Posterior vena cava (tissue), 2 donors: ENCODE measurements around the gene FRRS1. TPM values are rescaled to one million over a fixed set of nuclear protein-coding genes. Genes with fewer than 3 reads are reported as not detected.
A peak's percentile ranks its signal among the peaks of the same experiment; 100 is the strongest.

ENCODE experiments used
- DNase-seq: peaks from one replicate; pipeline ENCODE4 v3.0.0-alpha.2; 2020; ENCODE audit warnings: low spot score
- intact Hi-C, 2 donors: fragments of 100-400 bp; cut with DNase I; formaldehyde crosslinking; loops; one replicate each; pipeline versions ENCODE4 v1.14.1 to v1.14.2; 2022 to 2023
- total RNA-seq, 2 donors: library from RNA; stranded (reverse); fragmentation: NEBNext Ultra II Directional; extraction: Animal tissue kit (Norgen Biotek cat#: 25700); gene quantifications; one replicate each; pipeline ENCODE4 v1.2.1, GENCODE V29; 2021
- donor health status: DM: yes; HTN: yes; CAD: no.
- donor health status: DM: yes; HTN: yes; CAD: no.

Gene FRRS1
- total RNA-seq, 2 donors from 2014 or later = 8.0 to 17.5 TPM

- no peak for DNase-seq
- intact Hi-C loops = no loop called here
These were observed 68.9 kb downstream of the FRRS1 start for GRCh38 chr1:99697580-99697979.

GRCh38 chr1:99696616-99697015 lies 69.8 kb downstream of the FRRS1 start:
- intact Hi-C loops = no loop called here
- no peak for DNase-seq

DNA sequence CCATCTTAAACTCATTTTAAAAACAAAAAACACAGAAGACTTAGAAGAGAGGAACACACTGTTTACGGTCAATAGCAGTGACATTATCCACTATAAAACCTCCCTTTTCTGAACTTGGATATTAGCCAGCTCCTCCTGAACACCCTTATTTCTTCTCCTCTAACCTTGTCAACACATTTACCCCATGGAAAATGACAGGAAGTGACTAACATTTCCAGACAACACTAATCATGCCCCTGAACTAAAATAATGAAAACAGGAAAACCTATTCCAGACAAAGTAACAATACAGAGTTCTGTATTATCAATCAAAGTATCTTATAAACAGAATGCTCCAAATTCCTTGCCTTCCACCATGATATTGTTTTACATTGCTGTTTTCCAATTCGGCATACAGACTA lies 75.3 kb downstream of the FRRS1 start:
- no peak for DNase-seq
- intact Hi-C loops = no loop called here

GRCh38 chr1:99685516-99686180 lies 80.8 kb downstream of the FRRS1 start:
- DNase-seq = peak; percentile 86
- intact Hi-C loops = loop anchor here in 1 of 2 donors (10.0 kb wide), 1 partner anchor 511 kb away; no protein-coding TSS in a partner anchor

DNA sequence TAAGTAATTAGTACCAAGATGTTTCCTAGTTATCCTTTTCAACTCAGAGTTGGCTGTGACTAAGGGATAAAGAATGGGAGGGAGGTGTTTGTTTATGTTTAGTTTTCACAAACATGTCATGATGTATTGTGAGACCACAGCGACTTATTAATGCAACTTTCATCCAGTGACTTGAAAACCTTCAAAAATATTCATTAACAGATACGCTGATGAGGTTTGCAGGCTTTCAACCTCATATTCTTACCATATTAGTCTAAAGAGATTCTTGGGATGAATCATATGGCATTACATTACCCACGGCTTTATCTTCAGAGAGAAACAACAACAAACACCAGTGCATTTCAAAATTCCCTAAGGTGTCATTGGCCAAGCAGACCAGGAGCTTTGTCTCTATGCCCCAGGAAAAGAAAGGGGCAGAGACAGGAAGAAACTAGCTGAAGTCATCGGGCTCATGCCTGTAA lies 84.1 kb downstream of the FRRS1 start:
- DNase-seq = no peak
- intact Hi-C loops = loop anchor here in 1 of 2 donors (10.0 kb wide), 1 partner anchor 508 kb away; no protein-coding TSS in a partner anchor

DNA sequence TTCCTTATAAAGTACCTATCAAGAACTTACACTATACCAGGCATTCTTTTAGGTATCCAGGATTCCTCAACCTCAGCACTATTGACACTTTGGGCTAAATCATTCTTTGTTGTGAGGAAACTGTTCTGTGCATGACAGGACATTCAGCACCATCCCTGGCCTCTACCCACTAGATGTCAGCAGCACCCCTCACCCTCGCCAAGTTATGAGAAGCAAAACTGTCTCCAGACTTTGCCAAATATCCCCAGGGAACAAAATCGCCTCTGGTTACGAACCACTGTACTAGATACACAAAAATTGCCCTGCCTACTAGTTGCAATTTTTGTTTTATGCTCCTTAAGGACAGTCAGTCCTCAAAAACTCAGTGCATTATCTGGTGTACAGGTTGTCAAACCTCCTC lies 84.9 kb downstream of the FRRS1 start:
- no peak for DNase-seq
- intact Hi-C loops = loop anchor here in 1 of 2 donors (10.0 kb wide), 1 partner anchor 507 kb away; no protein-coding TSS in a partner anchor

DNA sequence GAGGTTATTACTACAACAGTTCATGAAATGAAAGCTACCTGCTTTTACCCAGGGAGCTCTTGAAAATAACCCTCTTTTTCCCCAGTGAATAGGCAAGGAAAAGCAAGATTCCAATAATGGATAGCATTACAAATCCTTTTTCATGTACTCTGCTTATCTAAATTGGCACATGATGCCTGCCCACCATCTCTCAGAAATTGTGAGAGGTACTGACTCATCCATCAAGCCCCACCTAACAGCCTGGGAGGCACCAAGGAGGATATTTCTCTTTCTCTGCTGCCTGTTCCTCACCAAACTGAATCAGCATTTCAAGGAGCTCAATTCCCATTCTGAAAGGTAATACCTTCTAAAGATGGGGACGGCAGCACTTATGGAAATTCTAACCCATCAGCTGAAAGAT lies 86.2 kb downstream of the FRRS1 start:
- intact Hi-C loops = loop anchor here in 1 of 2 donors (10.0 kb wide), 1 partner anchor 505 kb away; no protein-coding TSS in a partner anchor
- DNase-seq = no peak

DNA sequence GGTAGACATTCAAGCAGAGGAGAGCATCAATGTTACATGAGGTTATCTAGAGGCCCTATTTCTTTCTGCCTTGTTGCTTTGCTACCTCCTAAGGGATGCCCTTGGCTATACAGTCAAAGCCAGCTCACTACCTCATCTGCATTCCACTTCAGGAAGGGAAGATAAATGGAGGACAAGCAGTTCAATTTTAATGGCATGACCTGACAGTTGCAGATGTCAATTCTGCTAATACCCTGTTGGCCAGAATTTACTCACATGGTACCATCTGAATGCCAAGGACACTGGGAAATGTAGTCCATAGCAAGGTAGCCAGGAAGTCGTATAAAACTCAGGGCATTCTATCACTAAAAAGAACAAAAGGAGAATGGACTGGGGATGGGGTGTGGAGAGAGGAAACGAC lies 89.0 kb downstream of the FRRS1 start:
- intact Hi-C loops = no loop called here
- no peak for DNase-seq

- no peak for DNase-seq
These were observed 89.6 kb downstream of the FRRS1 start for GRCh38 chr1:99676876-99677275.

GRCh38 chr1:99675994-99676393 lies 90.4 kb downstream of the FRRS1 start:
- DNase-seq = no peak
- intact Hi-C loops = no loop called here

More at GRCh38 chr1:99676876-99677275, 89.6 kb downstream of the FRRS1 start:
- intact Hi-C loops = no loop called here

DNA sequence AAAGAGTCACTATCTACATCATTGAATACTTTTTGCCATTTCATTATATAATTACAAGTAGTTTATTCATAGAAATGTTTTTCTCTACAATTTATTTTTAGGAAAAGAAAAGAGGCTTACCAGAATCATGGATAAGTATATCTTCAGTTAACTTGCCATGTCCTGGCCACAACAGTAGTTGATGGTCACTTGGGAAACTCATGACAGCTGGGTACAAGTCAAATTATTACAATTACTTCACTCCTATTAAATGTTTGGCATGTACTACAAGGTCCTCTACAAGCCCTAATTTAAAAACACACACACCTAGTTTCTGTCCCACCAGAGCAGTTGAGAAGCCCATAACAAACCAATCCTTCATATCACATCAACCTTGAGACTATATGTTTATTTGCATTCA lies 91.1 kb downstream of the FRRS1 start:
- intact Hi-C loops = no loop called here
- DNase-seq = no peak

- intact Hi-C loops = no loop called here
- no peak for DNase-seq
These were observed 92.0 kb downstream of the FRRS1 start for GRCh38 chr1:99674115-99675064.

DNA sequence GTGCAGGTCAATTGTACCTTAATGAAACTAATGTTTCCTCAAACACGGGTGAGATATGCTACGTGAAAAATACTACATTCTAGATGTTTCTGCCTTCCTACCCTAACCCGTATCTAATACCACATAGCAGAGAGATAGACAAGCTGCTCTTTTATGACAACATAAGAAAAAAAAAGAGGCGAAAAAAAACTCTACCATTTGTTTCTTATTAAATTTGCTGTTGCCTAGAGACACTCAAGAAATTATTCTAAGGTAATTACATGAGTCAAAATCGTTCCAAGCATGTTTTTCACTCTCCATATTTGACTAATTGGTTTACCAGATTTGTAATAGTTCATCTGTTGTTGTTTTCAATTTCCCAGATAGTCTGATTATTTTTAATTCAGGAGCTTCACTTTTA lies 93.1 kb downstream of the FRRS1 start:
- DNase-seq = no peak
- intact Hi-C loops = no loop called here

GRCh38 chr1:99672530-99673213 lies 93.8 kb downstream of the FRRS1 start:
- intact Hi-C loops = no loop called here
- DNase-seq = peak; percentile 67

DNA sequence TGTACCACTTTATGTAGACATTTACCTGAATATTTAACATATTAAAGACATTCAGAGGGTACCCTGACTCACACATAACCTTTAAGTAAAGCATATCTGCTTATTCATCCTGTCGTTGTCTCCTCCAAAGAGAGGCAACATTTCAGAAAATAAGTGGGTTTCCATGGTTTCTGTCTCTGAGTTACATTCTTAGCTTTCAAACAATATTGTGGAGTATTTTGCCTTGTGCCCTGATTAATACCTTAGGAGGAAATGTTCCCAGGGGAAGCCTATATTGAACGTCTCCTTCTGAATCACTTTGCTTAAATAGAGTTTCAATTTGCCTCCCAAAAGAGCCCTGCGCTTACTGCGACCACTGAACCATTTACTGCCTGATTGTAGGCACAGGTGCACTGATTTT lies 94.4 kb downstream of the FRRS1 start:
- DNase-seq = no peak
- intact Hi-C loops = no loop called here

- intact Hi-C loops = no loop called here
- DNase-seq = no peak
These were observed 95.9 kb downstream of the FRRS1 start for GRCh38 chr1:99670583-99670982.

DNA sequence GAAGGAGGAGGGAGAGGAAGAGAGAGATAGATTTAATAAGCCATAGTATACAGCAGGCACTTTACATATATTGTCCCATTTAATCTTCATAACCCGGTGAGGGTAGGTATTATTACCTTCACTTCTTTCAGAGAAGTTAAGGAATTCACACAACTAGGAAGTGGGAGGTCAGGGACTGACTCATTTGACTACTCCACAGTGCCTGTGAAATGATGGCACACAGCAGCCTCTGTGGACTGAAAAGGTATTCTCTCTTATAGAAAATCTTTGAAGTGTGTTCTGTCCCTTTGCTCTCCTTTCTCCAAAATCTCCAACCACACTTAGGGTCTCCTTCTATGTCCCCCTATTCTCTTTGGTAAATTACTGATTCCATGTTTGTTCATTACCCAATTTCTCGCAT lies 96.6 kb downstream of the FRRS1 start:
- intact Hi-C loops = no loop called here
- DNase-seq = no peak

GRCh38 chr1:99669376-99669775 lies 97.1 kb downstream of the FRRS1 start:
- DNase-seq = no peak
- intact Hi-C loops = no loop called here

DNA sequence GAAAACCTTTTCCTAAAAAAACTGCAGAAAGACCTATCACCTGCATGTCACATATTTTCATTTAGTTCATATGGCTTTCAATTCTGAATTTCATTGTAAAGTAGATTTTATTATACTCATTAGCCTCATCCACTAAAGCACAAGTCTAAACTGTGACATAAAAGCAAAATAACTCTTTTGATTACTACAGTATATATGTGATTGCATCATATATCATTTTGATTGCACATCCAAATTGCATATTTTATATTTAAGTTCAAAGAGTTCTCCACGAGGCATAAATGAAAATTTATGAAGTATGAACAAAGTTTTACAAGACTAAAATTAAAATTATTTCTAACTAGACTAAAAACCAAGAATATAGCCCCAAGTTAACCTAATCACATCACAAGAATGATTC lies 101.2 kb downstream of the FRRS1 start:
- intact Hi-C loops = no loop called here
- DNase-seq = no peak

GRCh38 chr1:99663501-99663900 lies 102.9 kb downstream of the FRRS1 start:
- intact Hi-C loops = no loop called here
- no peak for DNase-seq
